ENCODE results near the gene HDAC4.

HDAC4 gene

GRCh38 chr2:239274391-239275043 is 126.3 kb downstream of the HDAC4 start:
- TF ChIP-seq, protein P1, sequence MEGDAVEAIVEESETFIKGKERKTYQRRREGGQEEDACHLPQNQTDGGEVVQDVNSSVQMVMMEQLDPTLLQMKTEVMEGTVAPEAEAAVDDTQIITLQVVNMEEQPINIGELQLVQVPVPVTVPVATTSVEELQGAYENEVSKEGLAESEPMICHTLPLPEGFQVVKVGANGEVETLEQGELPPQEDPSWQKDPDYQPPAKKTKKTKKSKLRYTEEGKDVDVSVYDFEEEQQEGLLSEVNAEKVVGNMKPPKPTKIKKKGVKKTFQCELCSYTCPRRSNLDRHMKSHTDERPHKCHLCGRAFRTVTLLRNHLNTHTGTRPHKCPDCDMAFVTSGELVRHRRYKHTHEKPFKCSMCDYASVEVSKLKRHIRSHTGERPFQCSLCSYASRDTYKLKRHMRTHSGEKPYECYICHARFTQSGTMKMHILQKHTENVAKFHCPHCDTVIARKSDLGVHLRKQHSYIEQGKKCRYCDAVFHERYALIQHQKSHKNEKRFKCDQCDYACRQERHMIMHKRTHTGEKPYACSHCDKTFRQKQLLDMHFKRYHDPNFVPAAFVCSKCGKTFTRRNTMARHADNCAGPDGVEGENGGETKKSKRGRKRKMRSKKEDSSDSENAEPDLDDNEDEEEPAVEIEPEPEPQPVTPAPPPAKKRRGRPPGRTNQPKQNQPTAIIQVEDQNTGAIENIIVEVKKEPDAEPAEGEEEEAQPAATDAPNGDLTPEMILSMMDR (IDR thresholded peaks at IDR 0.05; ENCODE audit: low read depth, low read length, missing control alignments): no peak

GRCh38 chr2:239273280-239274234 is 127.3 kb downstream of the HDAC4 start:
- in situ Hi-C loops (cut with HindIII; ENCODE audit: low pct_ligation_motif_present, low sequenced_read_pairs): no loop called here
- H3K27me3 ChIP-seq (replicated peaks): no peaks in the 10 kb centered on the region
- H3K4me3 ChIP-seq (ENCODE audit: low read depth, low read length): no peak overlapping the region
- TF ChIP-seq, protein P1 (IDR thresholded peaks at IDR 0.05; ENCODE audit: low read depth, low read length, missing control alignments): no peak
- H3K27ac ChIP-seq: peak overlapping the region; percentile 97
- no peak for DNase-seq
- H3K36me3 ChIP-seq (replicated peaks): no peaks in the 10 kb centered on the region

More at GRCh38 chr2:239274391-239275043, 126.3 kb downstream of the HDAC4 start:
- Histone ChIP-seq H3K27ac (peak overlapping the region; percentile 97), H3K36me3 (replicated peaks) (no peaks in the 10 kb centered on the region), H3K4me3 (ENCODE audit: low read depth, low read length) (peak overlapping the region; percentile 9), H3K27me3 (replicated peaks) (no peaks in the 10 kb centered on the region)
- in situ Hi-C loops (cut with HindIII; ENCODE audit: low pct_ligation_motif_present, low sequenced_read_pairs): no loop called here
- DNase-seq: peak; percentile 81

DNA sequence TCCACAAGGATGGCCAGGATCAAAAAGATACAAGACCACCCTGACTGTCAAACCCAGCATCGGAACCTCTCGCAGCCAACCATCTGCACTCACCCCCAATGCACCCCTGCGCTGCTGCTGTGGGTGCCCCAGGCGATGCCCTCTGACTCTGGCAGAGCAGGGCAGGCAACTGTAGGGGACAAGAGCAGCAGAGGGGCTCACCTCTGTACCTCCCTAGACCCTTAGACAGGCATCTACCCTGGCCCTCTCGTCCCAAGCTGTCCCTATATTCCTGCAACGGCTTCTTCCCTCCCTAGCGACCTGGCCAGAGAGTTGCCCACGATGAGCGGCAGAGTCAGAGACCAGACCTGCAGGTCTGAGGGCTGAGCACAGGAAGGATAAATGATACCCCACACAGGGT is 128.2 kb downstream of the HDAC4 start:
- Histone ChIP-seq H3K27me3 (replicated peaks) (no peaks in the 10 kb centered on the region), H3K4me3 (ENCODE audit: low read depth, low read length) (no peak overlapping the region), H3K27ac (no peak overlapping the region), H3K36me3 (replicated peaks) (no peaks in the 10 kb centered on the region)
- no peak for DNase-seq
- TF ChIP-seq, protein P1 (IDR thresholded peaks at IDR 0.05; ENCODE audit: low read depth, low read length, missing control alignments): no peak
- in situ Hi-C loops (cut with HindIII; ENCODE audit: low pct_ligation_motif_present, low sequenced_read_pairs): no loop called here

DNA sequence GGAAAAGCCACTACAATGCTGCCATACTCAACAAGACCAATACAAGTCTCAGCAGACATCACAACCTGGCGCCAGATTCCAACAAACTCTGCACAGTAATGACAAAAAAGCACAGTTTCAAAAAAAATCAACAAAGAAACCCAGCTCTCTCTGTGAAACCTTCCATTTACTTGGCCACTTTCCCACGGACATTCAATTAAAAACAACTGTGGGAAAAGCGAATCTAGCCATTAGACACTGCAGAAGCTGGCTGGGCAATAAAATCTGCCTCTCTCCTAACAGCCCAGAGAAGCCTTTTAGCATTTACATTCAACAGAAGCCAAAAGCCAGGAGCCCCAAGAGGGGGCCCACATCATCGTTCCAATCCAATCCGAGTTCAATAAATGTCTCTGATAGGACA is 128.9 kb downstream of the HDAC4 start:
- Histone ChIP-seq H3K4me3 (ENCODE audit: low read depth, low read length) (no peak overlapping the region), H3K27me3 (replicated peaks) (no peaks in the 10 kb centered on the region), H3K27ac (no peak overlapping the region), H3K36me3 (replicated peaks) (no peaks in the 10 kb centered on the region)
- DNase-seq: no peak
- TF ChIP-seq, protein P1 (IDR thresholded peaks at IDR 0.05; ENCODE audit: low read depth, low read length, missing control alignments): no peak
- in situ Hi-C loops (cut with HindIII; ENCODE audit: low pct_ligation_motif_present, low sequenced_read_pairs): no loop called here

DNA sequence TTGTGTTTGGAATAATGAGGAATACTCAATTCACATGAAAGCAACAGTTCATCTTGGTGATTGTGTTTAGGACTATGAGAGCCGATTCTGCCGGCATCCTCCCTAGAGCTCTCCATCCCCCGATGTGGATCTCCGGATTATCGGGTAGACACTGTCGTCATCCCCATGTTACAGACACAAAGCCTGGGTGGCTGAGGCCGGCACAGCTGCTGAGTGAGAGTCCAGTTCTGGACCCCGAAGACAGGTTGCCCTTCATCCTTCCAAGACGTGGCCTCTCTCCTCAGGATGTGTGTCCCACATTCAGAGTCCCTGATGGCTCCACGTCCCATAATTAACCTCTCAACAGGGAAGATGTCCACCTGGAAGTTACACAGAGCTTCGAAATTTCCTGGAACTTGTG is 129.3 kb downstream of the HDAC4 start:
- DNase-seq: no peak
- Histone ChIP-seq H3K4me3 (ENCODE audit: low read depth, low read length) (no peak overlapping the region), H3K27me3 (replicated peaks) (no peaks in the 10 kb centered on the region), H3K36me3 (replicated peaks) (no peaks in the 10 kb centered on the region), H3K27ac (no peak overlapping the region)
- in situ Hi-C loops (cut with HindIII; ENCODE audit: low pct_ligation_motif_present, low sequenced_read_pairs): no loop called here
- TF ChIP-seq, protein P1 (IDR thresholded peaks at IDR 0.05; ENCODE audit: low read depth, low read length, missing control alignments): no peak
